ENCODE results near the gene PRUNE2.
"Not testable (repeated sequence)": the region's sequence is repeated elsewhere in the genome, so short reads cannot be mapped to it uniquely, and the experiment has no call there.

Gene PRUNE2

DNA sequence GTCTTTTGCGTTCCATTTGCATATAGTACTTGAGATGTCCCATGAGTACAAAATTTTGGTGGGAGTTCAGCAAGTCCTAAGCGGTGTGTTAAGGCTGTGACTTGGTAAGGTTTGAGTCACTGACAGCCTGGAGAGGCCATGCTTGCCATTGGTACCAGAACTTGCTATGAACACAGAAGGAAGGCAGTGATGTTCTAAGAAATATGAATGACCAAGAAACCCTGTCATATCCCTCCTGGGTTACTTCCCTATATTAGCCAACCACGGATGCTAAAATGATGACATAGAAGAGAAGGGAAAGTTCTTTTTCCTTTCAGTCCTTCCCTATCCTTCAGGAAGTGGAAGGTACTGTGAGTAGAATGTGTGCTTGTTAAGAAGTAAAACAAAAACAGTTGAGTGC is 310.3 kb downstream of the PRUNE2 start:
- DNase-seq = no peak
- Mint-ChIP-seq H3K36me3 (ENCODE audit: low read depth) (no peaks in the 10 kb centered on the region), H3K27ac (no peak overlapping the region)

DNA sequence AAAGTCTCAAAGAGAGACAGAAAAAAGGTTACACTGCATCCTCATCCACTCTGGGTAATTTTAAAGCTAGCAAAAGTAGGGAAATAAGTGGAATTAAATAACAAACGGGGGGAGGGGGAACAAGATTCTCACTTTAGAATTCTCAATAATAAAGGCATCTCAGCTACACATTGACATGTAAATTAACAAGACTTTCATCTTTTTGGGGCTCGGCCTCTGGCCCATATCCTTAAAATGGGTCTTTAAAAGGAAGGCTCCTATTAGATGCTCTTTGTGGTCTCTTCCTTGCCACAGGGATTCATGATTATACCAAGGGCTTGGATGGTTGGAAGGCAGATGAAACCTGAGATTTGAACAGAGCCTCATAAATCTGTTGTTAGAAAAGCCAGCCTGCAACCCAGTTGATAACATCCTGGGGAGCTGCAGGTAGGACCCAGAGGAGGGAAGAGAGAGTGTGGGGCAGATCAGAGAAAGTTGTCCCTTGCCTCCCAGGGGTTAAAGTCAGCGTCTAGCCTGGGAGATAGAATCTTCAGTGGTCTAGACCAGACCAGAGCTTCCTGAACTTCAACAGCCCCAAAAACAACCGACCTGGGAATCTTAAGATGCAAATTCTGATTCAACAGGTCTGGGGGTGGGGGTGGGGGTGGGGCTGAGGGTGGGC is 311.0 kb downstream of the PRUNE2 start:
- no peaks in the 10 kb centered on the region for H3K27me3 Mint-ChIP-seq
- no peak overlapping the region for H3K27ac Mint-ChIP-seq
- no peak for DNase-seq
- H3K4me3 Mint-ChIP-seq = no peak overlapping the region
- no peaks in the 10 kb centered on the region for H3K9me3 Mint-ChIP-seq
- peaks cover 6% of the 10 kb centered on the region for H3K4me1 Mint-ChIP-seq (ENCODE audit: low read depth)
- H3K36me3 Mint-ChIP-seq (ENCODE audit: low read depth) = no peaks in the 10 kb centered on the region

More for the DNA sequence above, 310.3 kb downstream of the PRUNE2 start:
- Mint-ChIP-seq H3K4me3 (no peak overlapping the region), H3K9me3 (no peaks in the 10 kb centered on the region), H3K27me3 (no peaks in the 10 kb centered on the region), H3K4me1 (ENCODE audit: low read depth) (peaks cover 6% of the 10 kb centered on the region)

DNA sequence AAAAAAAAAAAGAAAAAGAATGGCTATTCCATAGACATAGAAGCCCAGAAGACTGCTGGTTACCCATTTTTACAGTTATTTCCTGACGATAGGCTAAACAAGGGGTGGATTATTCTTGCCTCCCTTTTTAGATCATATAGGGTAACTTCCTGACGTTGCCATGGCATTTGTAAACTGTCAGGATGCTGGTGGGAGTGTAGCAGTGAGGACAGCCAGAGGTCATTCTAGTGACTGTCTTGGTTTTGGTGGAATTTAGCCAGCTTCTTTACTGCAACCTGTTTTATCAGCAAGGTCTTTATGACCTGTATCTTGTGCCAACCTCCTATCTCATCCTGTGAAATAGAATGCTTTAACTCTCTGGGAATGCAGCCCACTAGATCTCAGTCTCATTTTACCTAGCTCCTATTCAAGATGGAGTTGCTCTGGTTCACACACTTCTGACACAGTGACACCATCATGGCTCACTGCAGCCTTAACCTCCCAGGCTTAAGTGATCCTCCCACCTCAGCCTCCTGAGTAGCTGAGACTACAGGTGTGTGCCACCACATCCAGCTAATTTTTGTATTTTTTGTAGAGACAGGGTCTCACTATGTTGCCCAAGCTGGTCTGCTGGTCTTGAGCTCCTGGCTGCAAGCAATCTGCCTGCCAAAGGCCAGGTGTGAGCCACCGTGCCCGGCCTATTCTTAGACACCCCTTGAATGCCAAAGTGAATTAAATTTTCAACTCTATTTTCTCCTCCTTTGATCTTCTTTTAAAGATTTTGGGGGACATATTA is 311.8 kb downstream of the PRUNE2 start:
- H3K9me3 Mint-ChIP-seq, H3K27ac Mint-ChIP-seq: not testable (repeated sequence)

DNA sequence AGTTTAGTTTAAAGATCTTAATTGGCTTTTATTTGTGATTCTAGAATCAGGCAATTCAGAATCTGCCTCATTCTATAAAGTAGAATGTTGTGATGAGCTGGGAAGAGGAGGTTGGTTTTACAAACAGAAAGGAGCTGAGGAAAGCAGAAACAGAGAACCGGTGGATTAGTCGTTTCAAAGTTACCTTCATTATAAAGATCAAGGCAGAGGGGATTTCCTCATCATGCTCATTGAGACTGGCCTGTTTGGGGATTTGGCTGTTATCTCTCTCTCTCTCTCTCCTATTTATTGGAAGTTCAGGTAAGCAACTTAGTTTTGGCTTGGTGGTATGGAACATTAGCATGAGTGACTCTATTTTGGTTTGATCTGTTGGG is 313.0 kb downstream of the PRUNE2 start:
- no peaks in the 10 kb centered on the region for H3K36me3 Mint-ChIP-seq (ENCODE audit: low read depth)
- DNase-seq = no peak
- H3K4me1 Mint-ChIP-seq (ENCODE audit: low read depth) = peaks cover 6% of the 10 kb centered on the region
- no peak overlapping the region for H3K4me3 Mint-ChIP-seq
- H3K27ac Mint-ChIP-seq = no peak overlapping the region
- no peaks in the 10 kb centered on the region for H3K9me3 Mint-ChIP-seq
- H3K27me3 Mint-ChIP-seq = no peaks in the 10 kb centered on the region

More for the DNA sequence above, 311.8 kb downstream of the PRUNE2 start:
- H3K27me3 Mint-ChIP-seq; DNase-seq; H3K4me1 Mint-ChIP-seq (ENCODE audit: low read depth); H3K36me3 Mint-ChIP-seq (ENCODE audit: low read depth); H3K4me3 Mint-ChIP-seq: not testable (repeated sequence)

DNA sequence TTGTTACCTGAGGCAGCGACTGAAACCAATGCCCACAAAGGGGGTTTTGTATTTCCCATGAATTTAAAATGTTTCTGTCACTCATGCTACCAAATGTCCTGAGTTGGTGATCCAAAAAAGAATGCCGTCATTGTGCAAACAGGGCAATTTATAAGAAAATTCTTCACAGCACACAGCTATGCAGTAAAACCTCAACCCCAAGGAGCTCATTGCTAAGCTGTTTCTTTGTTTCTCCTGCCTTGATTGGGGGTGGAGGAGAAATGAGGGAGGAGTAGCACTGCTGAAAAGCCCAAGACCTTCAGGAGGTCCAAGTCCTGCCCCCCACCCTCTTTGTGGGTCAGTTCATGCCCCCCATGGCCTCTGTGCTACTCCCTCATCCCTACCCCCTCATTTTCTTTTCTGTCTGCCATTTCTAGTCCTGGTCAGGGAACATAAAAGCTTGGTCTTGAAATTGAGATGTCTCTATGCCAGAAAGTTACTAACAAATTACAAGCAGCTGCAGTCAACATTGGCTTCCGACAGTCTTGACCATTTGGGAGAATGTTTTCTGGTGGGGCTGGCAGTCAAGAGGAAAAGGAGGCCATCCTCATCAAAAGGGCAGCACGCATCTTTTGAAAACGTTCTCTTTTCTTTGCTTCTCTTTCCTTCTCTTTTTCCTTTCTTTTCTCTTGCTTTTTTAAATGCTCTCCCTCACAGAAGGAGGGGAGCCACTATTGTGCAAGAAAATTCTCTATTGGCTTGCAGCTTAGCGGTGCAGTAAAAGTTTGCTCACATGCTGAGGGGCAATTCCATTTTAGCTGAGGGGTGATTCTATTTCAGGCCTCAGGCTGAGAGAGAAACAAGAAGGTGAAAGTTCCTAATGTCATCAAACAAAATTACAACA is 313.6 kb downstream of the PRUNE2 start:
- peaks cover 6% of the 10 kb centered on the region for H3K4me1 Mint-ChIP-seq (ENCODE audit: low read depth)
- H3K9me3 Mint-ChIP-seq = no peaks in the 10 kb centered on the region
- H3K27ac Mint-ChIP-seq = no peak overlapping the region
- H3K36me3 Mint-ChIP-seq (ENCODE audit: low read depth) = no peaks in the 10 kb centered on the region
- H3K27me3 Mint-ChIP-seq = no peaks in the 10 kb centered on the region
- H3K4me3 Mint-ChIP-seq = no peak overlapping the region
- DNase-seq = no peak

DNA sequence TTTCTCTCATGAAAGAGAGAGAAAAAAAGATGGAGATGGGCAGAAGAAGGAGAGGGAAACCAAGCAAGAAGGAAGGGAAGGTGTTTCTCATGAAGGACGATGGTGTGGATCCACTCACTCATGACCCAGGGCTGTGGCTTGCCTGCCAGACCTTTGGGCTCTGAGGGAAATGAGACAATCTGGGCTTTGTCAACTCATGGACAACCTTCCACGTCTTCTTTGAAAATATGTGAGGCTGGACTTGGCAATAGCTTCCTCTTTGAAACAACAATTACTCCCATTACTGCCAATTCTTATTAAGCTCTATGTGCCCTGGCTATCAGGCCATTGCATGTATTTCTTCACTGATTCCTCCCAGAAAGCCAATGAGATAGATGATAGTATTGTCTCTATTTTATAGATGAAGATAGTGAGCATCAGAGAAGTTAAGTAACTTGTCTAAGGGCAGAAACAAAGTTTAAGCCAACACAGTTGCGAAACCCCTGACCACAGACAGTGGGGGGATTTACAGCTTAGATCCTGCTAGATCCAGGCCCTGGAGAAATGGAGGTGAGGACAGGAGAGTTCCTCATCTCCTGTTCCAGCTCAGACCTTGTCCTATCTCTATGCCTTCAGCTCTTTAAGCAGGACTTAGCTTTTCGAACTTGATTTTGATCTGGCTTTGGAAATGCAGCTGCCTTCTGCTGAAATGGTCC is 314.5 kb downstream of the PRUNE2 start:
- no peak for DNase-seq
- H3K36me3 Mint-ChIP-seq (ENCODE audit: low read depth) = no peaks in the 10 kb centered on the region
- H3K9me3 Mint-ChIP-seq = no peaks in the 10 kb centered on the region
- no peak overlapping the region for H3K27ac Mint-ChIP-seq
- no peak overlapping the region for H3K4me3 Mint-ChIP-seq
- peaks cover 6% of the 10 kb centered on the region for H3K4me1 Mint-ChIP-seq (ENCODE audit: low read depth)
- H3K27me3 Mint-ChIP-seq = no peaks in the 10 kb centered on the region

DNA sequence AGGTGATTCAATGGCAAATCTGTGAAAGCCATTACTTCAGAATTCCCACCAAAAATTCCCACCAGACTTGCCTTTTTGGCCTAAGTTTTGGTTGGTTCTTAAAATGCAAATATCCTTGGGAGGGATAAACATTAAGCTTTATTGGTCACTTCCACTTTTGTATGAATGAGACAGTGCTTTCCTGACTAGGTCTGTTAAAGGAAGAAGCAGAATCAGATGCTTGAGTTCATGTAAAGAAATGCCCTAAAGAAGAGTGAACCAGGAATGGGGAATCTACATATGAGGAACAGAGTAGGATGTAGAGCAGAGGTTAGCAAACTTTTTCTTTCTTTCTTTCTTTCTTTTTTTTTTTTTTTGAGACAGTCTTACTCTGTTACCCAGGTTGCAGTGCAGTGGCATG is 317.6 kb downstream of the PRUNE2 start:
- H3K4me1 Mint-ChIP-seq (ENCODE audit: low read depth) = peaks cover 6% of the 10 kb centered on the region
- DNase-seq = no peak
- no peaks in the 10 kb centered on the region for H3K36me3 Mint-ChIP-seq (ENCODE audit: low read depth)
- H3K9me3 Mint-ChIP-seq = no peaks in the 10 kb centered on the region
- no peak overlapping the region for H3K27ac Mint-ChIP-seq
- H3K4me3 Mint-ChIP-seq = no peak overlapping the region
- H3K27me3 Mint-ChIP-seq = no peaks in the 10 kb centered on the region

DNA sequence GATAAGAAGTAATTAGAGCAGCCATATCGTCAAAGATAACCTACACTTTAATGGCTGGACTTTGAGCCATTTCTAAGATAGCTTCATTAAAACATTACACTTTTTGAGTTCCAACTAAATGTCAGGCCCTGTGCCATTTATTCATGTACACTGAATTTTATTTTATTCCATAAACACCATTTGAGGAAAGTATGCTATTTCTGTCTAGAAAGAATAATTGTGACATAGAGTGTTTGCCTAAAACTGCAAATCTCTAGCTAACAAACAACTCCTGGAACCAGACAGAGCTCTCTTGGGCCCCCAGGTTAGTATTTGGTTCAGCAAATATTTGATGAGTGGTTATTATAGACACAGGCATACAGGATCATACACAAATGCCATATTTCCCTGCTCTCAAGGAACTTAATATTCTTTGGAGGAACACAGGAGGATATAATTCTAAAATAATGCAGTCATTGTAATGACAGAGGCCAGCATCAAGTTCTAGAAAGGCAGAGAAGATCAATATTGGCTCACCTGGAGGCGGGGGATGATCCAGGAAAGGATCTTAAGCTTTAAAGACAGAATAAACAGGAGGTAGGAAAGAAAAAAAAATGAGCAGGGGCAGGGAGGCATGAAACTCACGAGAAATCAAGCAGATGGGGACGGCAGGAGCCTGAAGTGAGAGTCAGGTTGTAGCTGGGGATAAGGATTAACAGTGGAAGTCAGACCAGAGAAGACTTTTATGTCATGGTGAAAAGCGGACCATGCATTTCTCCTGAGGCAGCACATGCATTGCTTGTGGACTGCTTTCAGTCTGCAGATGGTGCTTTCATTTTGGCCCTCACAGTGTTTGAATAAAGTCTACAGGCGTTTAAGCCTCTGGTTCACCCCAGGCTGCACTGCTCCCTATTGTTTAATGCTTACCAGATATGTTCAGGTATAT is 319.3 kb downstream of the PRUNE2 start:
- Mint-ChIP-seq H3K4me3 (no peak overlapping the region), H3K27me3 (peaks cover 2% of the 10 kb centered on the region), H3K27ac (no peak overlapping the region), H3K9me3 (no peaks in the 10 kb centered on the region), H3K36me3 (ENCODE audit: low read depth) (no peaks in the 10 kb centered on the region), H3K4me1 (ENCODE audit: low read depth) (no peaks in the 10 kb centered on the region)
- DNase-seq = no peak

DNA sequence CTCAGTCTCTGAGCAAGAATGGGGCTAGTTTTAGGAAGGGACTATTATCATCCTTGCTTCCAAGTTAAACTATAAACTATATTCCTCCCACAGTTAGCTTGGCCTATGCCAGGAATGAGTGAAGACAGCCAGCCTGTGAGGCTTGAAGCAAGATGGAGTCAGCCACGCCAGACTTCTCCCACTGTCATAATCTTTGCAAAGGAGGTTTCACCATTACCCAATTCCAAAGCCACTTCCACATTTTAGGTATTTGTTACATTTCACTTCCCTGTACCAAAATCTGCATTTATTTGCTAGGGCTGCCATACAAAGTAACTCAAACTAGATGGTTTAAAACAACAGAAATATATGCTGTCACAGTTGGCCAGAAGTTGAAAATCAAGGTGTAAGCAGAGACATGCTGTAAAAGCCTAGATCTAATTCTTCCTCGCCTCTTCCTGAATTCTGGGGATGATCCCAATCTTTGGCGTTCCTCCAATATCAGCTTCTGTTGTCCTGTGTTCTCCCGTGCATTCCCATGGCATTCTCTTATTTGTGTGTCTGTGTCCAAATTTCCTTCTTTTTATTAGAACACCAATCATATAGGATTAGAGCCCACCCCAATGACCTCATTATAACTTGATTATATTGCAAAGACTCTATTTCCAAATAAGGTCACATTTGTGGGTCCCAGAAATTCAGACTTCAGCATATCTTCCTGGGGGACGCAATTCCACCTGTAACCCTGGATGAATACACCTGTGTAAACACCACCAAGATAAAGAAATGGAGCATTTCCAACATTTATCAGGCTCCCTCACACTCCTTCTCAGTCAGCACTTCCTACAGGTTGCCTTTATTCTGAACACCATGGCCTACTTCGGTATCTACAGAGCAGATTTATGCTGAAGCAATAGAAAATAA is 320.2 kb downstream of the PRUNE2 start:
- Mint-ChIP-seq H3K27ac (no peak overlapping the region), H3K36me3 (ENCODE audit: low read depth) (no peaks in the 10 kb centered on the region), H3K4me1 (ENCODE audit: low read depth) (no peaks in the 10 kb centered on the region), H3K4me3 (no peak overlapping the region), H3K9me3 (no peaks in the 10 kb centered on the region), H3K27me3 (peaks cover 4% of the 10 kb centered on the region)
- DNase-seq = no peak

DNA sequence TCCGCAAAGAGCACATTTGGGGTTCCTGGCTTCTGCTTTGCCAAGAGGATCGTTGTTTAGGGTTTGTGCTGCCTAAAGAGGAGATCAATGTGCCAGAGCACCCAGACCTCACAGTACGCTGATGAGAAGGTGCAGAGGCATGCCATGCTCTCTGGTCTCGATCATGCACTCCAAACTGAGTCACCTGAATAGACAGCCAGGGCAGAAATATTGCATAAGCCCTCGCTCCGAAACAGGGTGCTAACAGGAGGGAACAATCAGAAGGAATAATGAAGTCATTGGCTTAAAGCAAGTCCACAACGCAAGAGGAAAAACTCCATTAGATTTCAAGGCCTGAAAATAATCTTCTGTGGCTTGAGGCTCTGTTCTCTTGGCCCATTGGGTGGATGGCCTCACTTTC is 322.7 kb downstream of the PRUNE2 start:
- peaks cover 17% of the 10 kb centered on the region for H3K27me3 Mint-ChIP-seq

DNA sequence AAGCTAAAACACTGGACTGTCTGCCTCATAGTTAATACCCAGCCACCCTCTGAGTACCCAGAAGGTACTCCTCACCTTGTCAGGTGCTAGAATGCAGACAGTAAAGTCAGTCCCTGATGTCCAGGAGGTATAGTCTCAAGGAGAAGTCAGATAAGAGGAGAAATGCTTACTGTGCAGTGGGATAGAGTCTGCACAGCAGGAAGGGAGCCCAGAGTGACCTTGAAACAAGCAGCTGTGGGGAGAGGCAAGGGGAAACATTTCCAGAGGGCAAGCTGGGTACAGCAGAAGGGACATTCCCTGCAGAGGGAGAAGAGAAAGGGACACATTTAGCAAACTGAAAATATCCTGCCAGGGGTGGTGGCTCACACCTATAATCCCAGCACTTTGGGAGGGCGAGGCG is 324.2 kb downstream of the PRUNE2 start:
- no peaks in the 10 kb centered on the region for H3K9me3 Mint-ChIP-seq
- no peak for DNase-seq
- peaks cover 17% of the 10 kb centered on the region for H3K27me3 Mint-ChIP-seq
- no peak overlapping the region for H3K27ac Mint-ChIP-seq
- no peak overlapping the region for H3K4me3 Mint-ChIP-seq
- H3K36me3 Mint-ChIP-seq (ENCODE audit: low read depth) = no peaks in the 10 kb centered on the region
- peaks cover 14% of the 10 kb centered on the region for H3K4me1 Mint-ChIP-seq (ENCODE audit: low read depth)

More for the DNA sequence above, 322.7 kb downstream of the PRUNE2 start:
- Mint-ChIP-seq H3K4me3 (no peak overlapping the region), H3K4me1 (ENCODE audit: low read depth) (peaks cover 4% of the 10 kb centered on the region), H3K9me3 (no peaks in the 10 kb centered on the region), H3K27ac (no peak overlapping the region), H3K36me3 (ENCODE audit: low read depth) (no peaks in the 10 kb centered on the region)
- no peak for DNase-seq

DNA sequence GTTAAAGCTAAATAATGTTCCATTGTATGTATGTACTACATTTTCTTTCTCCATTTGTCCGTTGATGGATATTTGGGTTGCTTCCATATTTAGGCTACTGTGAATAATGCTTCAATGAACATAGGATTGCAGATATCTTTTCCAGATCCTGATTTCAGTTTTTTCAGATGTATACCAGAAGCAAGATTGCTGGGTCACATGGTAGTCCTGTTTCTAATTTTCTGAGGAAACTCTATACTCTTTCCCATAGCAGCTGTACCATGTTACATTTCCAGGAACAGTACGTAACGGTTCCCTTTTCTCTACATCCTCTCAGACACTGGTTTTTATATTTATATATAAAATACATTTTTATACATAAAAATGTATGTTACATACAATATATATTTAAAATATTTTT is 325.1 kb downstream of the PRUNE2 start:
- no peaks in the 10 kb centered on the region for H3K36me3 Mint-ChIP-seq (ENCODE audit: low read depth)
- peaks cover 18% of the 10 kb centered on the region for H3K27me3 Mint-ChIP-seq
- no peak for DNase-seq
- H3K9me3 Mint-ChIP-seq = no peaks in the 10 kb centered on the region
- no peak overlapping the region for H3K27ac Mint-ChIP-seq
- H3K4me1 Mint-ChIP-seq (ENCODE audit: low read depth) = peaks cover 22% of the 10 kb centered on the region
- H3K4me3 Mint-ChIP-seq = no peak overlapping the region

DNA sequence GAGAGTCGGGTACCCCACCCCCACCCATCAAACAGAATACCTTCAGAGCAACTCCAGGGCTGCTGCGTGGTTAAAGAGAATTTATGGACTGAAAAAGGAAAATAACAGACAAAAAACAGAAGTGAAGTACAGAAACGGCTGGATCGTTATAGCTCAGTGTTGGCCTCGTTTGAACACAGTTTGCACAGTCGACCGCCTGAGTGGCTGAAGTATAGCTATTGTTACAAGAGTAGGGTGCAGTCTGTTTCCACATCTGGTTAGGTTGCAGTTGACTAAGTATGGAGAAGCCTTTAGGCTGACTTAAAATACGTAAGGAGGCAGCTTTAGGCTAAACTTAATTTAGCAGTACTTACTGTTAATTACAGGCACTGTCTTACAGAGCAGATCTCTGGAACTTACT is 325.7 kb downstream of the PRUNE2 start:
- Mint-ChIP-seq H3K4me3 (no peak overlapping the region), H3K27ac (no peak overlapping the region), H3K9me3 (no peaks in the 10 kb centered on the region), H3K27me3 (peaks cover 20% of the 10 kb centered on the region), H3K36me3 (ENCODE audit: low read depth) (no peaks in the 10 kb centered on the region), H3K4me1 (ENCODE audit: low read depth) (peaks cover 26% of the 10 kb centered on the region)
- DNase-seq = no peak

Data from activated T-cell treated with anti-CD3 and anti-CD28 coated beads, Interleukin-2, amount 50 U/mL, for 24 hours (primary cell).